ENCODE results near the gene ITPA. TPM values are rescaled to one million over a fixed set of nuclear protein-coding genes. Genes with fewer than 3 reads are reported as not detected.

The ITPA gene
- total and polyA plus RNA-seq, 2 of the 13 experiments (the other 11 are each of a cell fraction or from before 2014, with no cell fraction given) = 60.1 to 103 TPM

GRCh38 chr20:3167738-3168078 is 41.6 kb upstream of the ITPA start:
- H3K4me2 ChIP-seq (ENCODE audit: low read depth, low read length) = peak overlapping the region; percentile 96
- in situ Hi-C loops (cut with HindIII; ENCODE audit: extremely low pct_ligation_motif_present, low pct_unique_long_range_greater_than_20kb) = no loop called here

GRCh38 chr20:3168079-3168828 is 41.0 kb upstream of the ITPA start:
- intact Hi-C loops (cut with micrococcal nuclease; ENCODE audit: unreplicated experiment) = loop anchor here (10.0 kb wide), 1 partner anchor 77 kb away; no protein-coding TSS in a partner anchor
- Histone ChIP-seq H3K4me1 (ENCODE audit: insufficient read depth, low read length) (peaks cover 63% of the 10 kb centered on the region), H3K36me3 (replicated peaks in 1 of 2; ENCODE audit: control insufficient read depth in 1 of 2, insufficient read depth in 2 of 2, low read length in 2 of 2) (no peaks in the 10 kb centered on the region), H3K9ac (ENCODE audit: insufficient read depth, low read depth, low read length) (peak overlapping the region; percentile 76), H4K20me1 (ENCODE audit: insufficient read depth, low read length) (no peaks in the 10 kb centered on the region), H3K27ac (ENCODE audit: extremely low read length, insufficient read depth, low read length) (peak overlapping the region; percentile 64), H3K27me3 (ENCODE audit: control insufficient read depth in 1 of 2, insufficient read depth in 2 of 2, low read length in 2 of 2) (no peaks in the 10 kb centered on the region; a peak in 1 of 5 replicates), H3K79me2 (ENCODE audit: insufficient read depth, low read length) (no peaks in the 10 kb centered on the region), H3K9me3 (ENCODE audit: low read length) (no peaks in the 10 kb centered on the region), H2AFZ (ENCODE audit: low read length) (peak overlapping the region; percentile 8), H3K4me3 (replicated peaks in 1 of 3; ENCODE audit: insufficient read depth in 1 of 3, low read depth in 2 of 3, low read length in 3 of 3) (peak overlapping the region; percentile 50 to 76 (median 55); a peak in 5 of 6 replicates), H3K4me2 (ENCODE audit: low read depth, low read length) (peak overlapping the region; percentile 96)
- peak; percentile 57 for FAIRE-seq
- peak; percentile 86 for DNase-seq (ENCODE audit: low spot score)
- 23% methylated on average over 19 of the region's 39 CpGs for WGBS (ENCODE audit: low lambda C conversion rate)
- ChIA-PET POLR2A (interaction anchor here (0.7 to 6.5 kb wide), 10 partner anchors 9 to 57 kb away, joined by 3 to 81 read pairs (median 3); partner anchors contain the start of genes FASTKD5, ITPA and UBOX5), CTCF (ENCODE audit: low intra/inter-chr PET ratio, low total read pairs) (interaction anchor here (1.5 kb wide), 1 partner anchor 50 kb away, joined by 8 read pairs; no protein-coding TSS in a partner anchor)
- in situ Hi-C loops (cut with HindIII; ENCODE audit: extremely low pct_ligation_motif_present, low pct_unique_long_range_greater_than_20kb) = no loop called here
- ATAC-seq = peak; percentile 68
- BruUV-seq (replicated peaks) = TSS peak; percentile 67
- TF ChIP-seq ZNF75D (CRISPR knock-in tag; IDR thresholded peaks at IDR 0.05; ENCODE audit: borderline replicate concordance) (no peak), TRIM24 (CRISPR knock-in tag; IDR thresholded peaks at IDR 0.05) (peak; percentile 25; the same call in 1 of the 2 replicates), ZNF354B (CRISPR knock-in tag; IDR thresholded peaks at IDR 0.05) (peak; percentile 72; the same call in 1 of the 2 replicates), MEF2D (CRISPR knock-in tag; IDR thresholded peaks at IDR 0.05) (peak; percentile 59; the same call in 1 of the 2 replicates), ZNF839 (CRISPR knock-in tag; IDR thresholded peaks at IDR 0.05; ENCODE audit: borderline replicate concordance) (no peak), SAP130 (CRISPR knock-in tag; IDR thresholded peaks at IDR 0.05; ENCODE audit: low read depth) (peak; percentile 85), ZNF337 (CRISPR knock-in tag; IDR thresholded peaks at IDR 0.05; ENCODE audit: borderline replicate concordance, low read depth) (0 out of 2 replicates have a peak, but pooled peaks have one; percentile 64), STAT6 (CRISPR knock-in tag; IDR thresholded peaks at IDR 0.05; ENCODE audit: borderline replicate concordance) (no peak), TGIF2 (CRISPR knock-in tag; IDR thresholded peaks at IDR 0.05) (peak; percentile 74), SCMH1 (CRISPR knock-in tag; IDR thresholded peaks at IDR 0.05; ENCODE audit: borderline replicate concordance) (no peak), MED8 (CRISPR knock-in tag; IDR thresholded peaks at IDR 0.05; ENCODE audit: insufficient replicate concordance) (peak; percentile 70), KLF9 (CRISPR knock-in tag; IDR thresholded peaks at IDR 0.05; ENCODE audit: low read depth) (no peak)

More at GRCh38 chr20:3167738-3168078, 41.6 kb upstream of the ITPA start:
- H3K27ac ChIP-seq (ENCODE audit: extremely low read length, insufficient read depth, low read length) = peak overlapping the region; percentile 64
- no peaks in the 10 kb centered on the region for H3K9me3 ChIP-seq (ENCODE audit: low read length)
- H3K4me3 ChIP-seq (replicated peaks in 1 of 3; ENCODE audit: insufficient read depth in 1 of 3, low read depth in 2 of 3, low read length in 3 of 3) = peak overlapping the region; percentile 50 to 76 (median 55); a peak in 5 of 6 replicates
- H3K79me2 ChIP-seq (ENCODE audit: insufficient read depth, low read length) = no peaks in the 10 kb centered on the region
- no peaks in the 10 kb centered on the region for H3K36me3 ChIP-seq (replicated peaks in 1 of 2; ENCODE audit: control insufficient read depth in 1 of 2, insufficient read depth in 2 of 2, low read length in 2 of 2)
- H3K4me1 ChIP-seq (ENCODE audit: insufficient read depth, low read length) = peaks cover 68% of the 10 kb centered on the region
- intact Hi-C loops (cut with micrococcal nuclease; ENCODE audit: unreplicated experiment) = loop anchor here (10.0 kb wide), 1 partner anchor 77 kb away; no protein-coding TSS in a partner anchor
- no peaks in the 10 kb centered on the region for H4K20me1 ChIP-seq (ENCODE audit: insufficient read depth, low read length)
- POLR2A ChIA-PET = interaction anchor here (0.7 to 6.5 kb wide), 7 partner anchors 8 to 57 kb away, joined by 3 to 81 read pairs (median 3); partner anchors contain the start of genes FASTKD5, ITPA and UBOX5
- 0 out of 2 replicates have a peak, but pooled peaks have one; percentile 5 for TF ChIP-seq MIER2 (CRISPR knock-in tag; IDR thresholded peaks at IDR 0.05)
- 0 out of 2 replicates have a peak, but pooled peaks have one; percentile 12 for TF ChIP-seq GPN1 (CRISPR knock-in tag; IDR thresholded peaks at IDR 0.05; ENCODE audit: borderline replicate concordance)
- 0 out of 2 replicates have a peak, but pooled peaks have one; percentile 9 for TF ChIP-seq RELA (CRISPR knock-in tag; IDR thresholded peaks at IDR 0.05)
- TF ChIP-seq SRSF9 (IDR thresholded peaks at IDR 0.05; ENCODE audit: borderline replicate concordance, insufficient read depth, low read depth, low read length, poor library complexity, severe bottlenecking) = no peak
- 0 out of 2 replicates have a peak, but pooled peaks have one; percentile 1 for TF ChIP-seq HMG20B (CRISPR knock-in tag; conservative IDR thresholded peaks at IDR 0.05)
- no peaks in the 10 kb centered on the region; a peak in 1 of 5 replicates for H3K27me3 ChIP-seq (ENCODE audit: control insufficient read depth in 1 of 2, insufficient read depth in 2 of 2, low read length in 2 of 2)
- no peak for DNase-seq (ENCODE audit: low spot score)
- CTCF ChIA-PET (ENCODE audit: low intra/inter-chr PET ratio, low total read pairs) = interaction anchor here (1.5 kb wide), 1 partner anchor 50 kb away, joined by 8 read pairs; no protein-coding TSS in a partner anchor
- WGBS (ENCODE audit: low lambda C conversion rate) = 92% methylated on average over 25 of the region's 25 CpGs
- FAIRE-seq = no peak
- no peak for ATAC-seq
- no peak overlapping the region for H2AFZ ChIP-seq (ENCODE audit: low read length)
- H3K9ac ChIP-seq (ENCODE audit: insufficient read depth, low read depth, low read length) = peak overlapping the region; percentile 76
- no TSS peak for BruUV-seq (replicated peaks)

Data from HepG2 (cell line).